B cell (primary cell): ENCODE results near the gene PPP2R2C. TPM values are rescaled to one million over a fixed set of nuclear protein-coding genes. Genes with fewer than 3 reads are reported as not detected.

ENCODE experiments used
- ATAC-seq: fragments of 200-7000 bp; cut with Tn5 transposase; one replicate; pipeline ENCODE4 v1.10.0; 2021; ENCODE audit warnings: low read depth, mild to moderate bottlenecking, moderate number of reproducible peaks, moderate library complexity
- CTCF ChIA-PET: fragments of 350-600 bp; sonication (Branson Sonifier 250); formaldehyde crosslinking; loops from one replicate; lab custom pipeline; 2021; ENCODE audit warnings: antibody characterized with exemption, inconsistent platforms; lab: Charles Lee
- POLR2A ChIA-PET: fragments of 350-600 bp; sonication (Branson Sonifier 250); formaldehyde crosslinking; loops from one replicate; lab custom pipeline; 2021; ENCODE audit warnings: antibody characterized with exemption; lab: Charles Lee
- DNase-seq: peaks from one replicate; pipeline ENCODE4 v3.0.0; 2013
- H2AFZ ChIP-seq: 2 replicates; pipeline ENCODE4 v1.6.1; 2012; ENCODE audit warnings: mild to moderate bottlenecking, low read depth, low read length; ENCODE audit not compliant: insufficient read depth, poor library complexity, severe bottlenecking
- H3K27ac ChIP-seq, 2 donors: 1 replicate in 1 of 2; 2 replicates in 1 of 2; pipeline ENCODE4 v1.5.1; 2012 to 2013; ENCODE audit warnings: low read length in 2 of 2, mild to moderate bottlenecking in 2 of 2, moderate library complexity in 1 of 2
- H3K27me3 ChIP-seq, 4 experiments: fragments of 200-600 bp in 1 of 4; sonication (generic) in 1 of 4; replicated peaks in 1 of 4; 1 replicate in 2 of 4; 2 replicates in 2 of 4; pipeline versions ENCODE4 v1.6.1 to v1.7.0; 2013 to 2016; ENCODE audit warnings: low read length in 3 of 4, mild to moderate bottlenecking in 2 of 4, mixed read lengths in 1 of 4, moderate library complexity in 1 of 4; ENCODE audit not compliant: insufficient read depth in 4 of 4, control insufficient read depth in 3 of 4; ENCODE audit errors: control extremely low read depth in 1 of 4
- H3K36me3 ChIP-seq, 2 experiments: replicated peaks in 1 of 2; 1 replicate in 1 of 2; 2 replicates in 1 of 2; pipeline versions ENCODE4 v1.6.1 to v1.7.1; 2013; ENCODE audit warnings: low read length in 1 of 2; ENCODE audit not compliant: insufficient read depth in 2 of 2, control insufficient read depth in 1 of 2; ENCODE audit errors: control extremely low read depth in 1 of 2, extremely low read depth in 1 of 2
- H3K4me1 ChIP-seq, 2 donors: fragments of 200-600 bp in 1 of 2; sonication (generic) in 1 of 2; 1 replicate in 1 of 2; 2 replicates in 1 of 2; pipeline versions ENCODE4 v1.5.1 to v1.6.1; 2013 to 2017; ENCODE audit warnings: low read length in 2 of 2; ENCODE audit not compliant: control insufficient read depth in 2 of 2, insufficient read depth in 2 of 2
- H3K4me2 ChIP-seq: replicated peaks from 2 replicates; pipeline ENCODE3; 2012; ENCODE audit warnings: mild to moderate bottlenecking, low read depth, low read length; ENCODE audit not compliant: poor library complexity, severe bottlenecking
- H3K4me3 ChIP-seq, 5 experiments: fragments of 200-600 bp in 1 of 5; sonication (generic) in 1 of 5; 1 replicate in 3 of 5; 2 replicates in 2 of 5; pipeline versions ENCODE4 v1.5.1 to v1.7.0; 2011 to 2016; ENCODE audit warnings: low read length in 4 of 5, mild to moderate bottlenecking in 4 of 5, low read depth in 2 of 5, control low read depth in 1 of 5, moderate library complexity in 1 of 5; ENCODE audit not compliant: insufficient read depth in 1 of 5; ENCODE audit errors: control extremely low read depth in 1 of 5, extremely low read depth in 1 of 5
- H3K79me2 ChIP-seq: fragments of 200-600 bp; sonication (generic); one replicate; pipeline ENCODE4 v1.6.0; 2016; ENCODE audit warnings: low read length; ENCODE audit not compliant: control insufficient read depth, insufficient read depth
- H3K9ac ChIP-seq: fragments of 200-600 bp; sonication (generic); 2 replicates; pipeline ENCODE4 v1.6.1; 2017; ENCODE audit warnings: mild to moderate bottlenecking, low read length, moderate library complexity
- H3K9me3 ChIP-seq, 3 donors: one replicate each; pipeline versions ENCODE4 v1.6.1 to v1.7.1; 2013; ENCODE audit warnings: low read length in 2 of 3; ENCODE audit not compliant: control insufficient read depth in 2 of 3, insufficient read depth in 1 of 3; ENCODE audit errors: control extremely low read depth in 1 of 3
- H4K20me1 ChIP-seq: 2 replicates; pipeline ENCODE4 v1.6.0; 2012; ENCODE audit warnings: mild to moderate bottlenecking, low read length; ENCODE audit not compliant: insufficient read depth, control insufficient read depth, poor library complexity, severe bottlenecking
- H3K27ac Mint-ChIP-seq: one replicate; pipeline ENCODE4 v1.8.0; 2021; ENCODE audit warnings: mixed read lengths
- H3K27me3 Mint-ChIP-seq: one replicate; pipeline ENCODE4 v1.8.0; 2021; ENCODE audit warnings: mixed read lengths
- H3K4me1 Mint-ChIP-seq: one replicate; pipeline ENCODE4 v1.8.0; 2021; ENCODE audit warnings: mixed read lengths
- H3K4me3 Mint-ChIP-seq: one replicate; pipeline ENCODE4 v1.8.0; 2021; ENCODE audit warnings: mixed read lengths
- H3K9me3 Mint-ChIP-seq: one replicate; pipeline ENCODE4 v1.8.0; 2022; ENCODE audit warnings: mixed read lengths; ENCODE audit not compliant: insufficient read depth
- EZH2 ChIP-seq: IDR thresholded peaks from 2 replicates; pipeline ENCODE4 v1.6.1; 2012; ENCODE audit warnings: borderline replicate concordance, low read depth, mild to moderate bottlenecking, moderate library complexity, low read length; ENCODE audit not compliant: insufficient read depth, poor library complexity, severe bottlenecking
- WGBS: methylation state at CpG from one replicate; pipeline ENCODE4 v1.1.5; 2013; ENCODE audit warnings: missing lambda C conversion rate; ENCODE audit not compliant: insufficient coverage; 5-methylcytosine and 5-hydroxymethylcytosine counted together
- intact Hi-C: fragments of 100-400 bp; cut with micrococcal nuclease; formaldehyde crosslinking; loops from one replicate; pipeline ENCODE4 v1.10.0; 2022
- polyA plus RNA-seq: library from polyadenylated mRNA; depleted of rRNA; stranded (reverse); fragments of >200 nt; gene quantifications from 2 replicates; pipeline ENCODE4 v1.2.3, GENCODE V29; 2012
- total RNA-seq, 2 donors: library from RNA; stranded (reverse); fragments of 120-200 nt in 1 of 2; gene quantifications; 1 replicate in 1 of 2; 2 replicates in 1 of 2; pipeline versions ENCODE4 v1.2.3 to v1.2.4, GENCODE V29; 2013 to 2022
- TF ChIP-seq, protein P1 (sequence below): fragments of 200-600 bp; IDR thresholded peaks from one replicate; pipeline ENCODE4 v1.8.0; 2022; ENCODE audit warnings: antibody characterized with exemption, mild to moderate bottlenecking

PPP2R2C gene
- total and polyA plus RNA-seq, 2 donors (not counting 1 experiment from before 2014, with no cell fraction given) = not detected

DNA sequence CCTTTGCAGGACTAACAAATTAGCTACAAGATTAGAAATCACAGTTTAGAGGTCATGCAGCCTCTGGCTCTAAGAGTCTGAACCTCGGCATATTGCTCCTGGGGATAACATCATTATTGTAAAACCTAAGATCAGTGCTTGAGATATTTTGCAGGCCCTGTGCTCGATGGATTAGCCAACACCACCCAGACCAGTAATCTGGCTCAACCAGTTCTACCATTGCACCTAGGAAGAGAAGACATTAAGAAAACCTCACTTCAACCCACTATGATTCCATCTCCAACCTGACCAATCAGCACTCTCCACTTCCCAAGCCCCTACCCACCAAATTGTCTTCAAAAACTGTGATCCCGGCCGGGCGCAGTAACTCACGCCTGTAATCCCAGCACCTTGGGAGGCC lies 159.2 kb downstream of the PPP2R2C start:
- CTCF ChIA-PET = no interaction called here
- H3K4me3 Mint-ChIP-seq = no peak overlapping the region
- POLR2A ChIA-PET = no interaction called here
- Histone ChIP-seq H3K4me1 (peaks cover 0 to 5% of the 10 kb centered on the region in 2 donors), H3K36me3 (no peaks in the 10 kb centered on the region), H3K27me3 (peaks cover 0 to 9% (median 0%) of the 10 kb centered on the region in 4 experiments), H2AFZ (no peak overlapping the region), H3K4me3 (no peak overlapping the region), H3K9me3 (peaks cover 0 to 2% (median 0%) of the 10 kb centered on the region in 3 donors), H4K20me1 (no peaks in the 10 kb centered on the region), H3K27ac (no peak overlapping the region), H3K4me2 (no peak overlapping the region), H3K9ac (no peak overlapping the region), H3K79me2 (no peaks in the 10 kb centered on the region)
- WGBS = 100% methylated on average over 1 of the region's 6 CpGs
- H3K9me3 Mint-ChIP-seq = no peaks in the 10 kb centered on the region
- TF ChIP-seq EZH2 = no peak
- TF ChIP-seq, protein P1, sequence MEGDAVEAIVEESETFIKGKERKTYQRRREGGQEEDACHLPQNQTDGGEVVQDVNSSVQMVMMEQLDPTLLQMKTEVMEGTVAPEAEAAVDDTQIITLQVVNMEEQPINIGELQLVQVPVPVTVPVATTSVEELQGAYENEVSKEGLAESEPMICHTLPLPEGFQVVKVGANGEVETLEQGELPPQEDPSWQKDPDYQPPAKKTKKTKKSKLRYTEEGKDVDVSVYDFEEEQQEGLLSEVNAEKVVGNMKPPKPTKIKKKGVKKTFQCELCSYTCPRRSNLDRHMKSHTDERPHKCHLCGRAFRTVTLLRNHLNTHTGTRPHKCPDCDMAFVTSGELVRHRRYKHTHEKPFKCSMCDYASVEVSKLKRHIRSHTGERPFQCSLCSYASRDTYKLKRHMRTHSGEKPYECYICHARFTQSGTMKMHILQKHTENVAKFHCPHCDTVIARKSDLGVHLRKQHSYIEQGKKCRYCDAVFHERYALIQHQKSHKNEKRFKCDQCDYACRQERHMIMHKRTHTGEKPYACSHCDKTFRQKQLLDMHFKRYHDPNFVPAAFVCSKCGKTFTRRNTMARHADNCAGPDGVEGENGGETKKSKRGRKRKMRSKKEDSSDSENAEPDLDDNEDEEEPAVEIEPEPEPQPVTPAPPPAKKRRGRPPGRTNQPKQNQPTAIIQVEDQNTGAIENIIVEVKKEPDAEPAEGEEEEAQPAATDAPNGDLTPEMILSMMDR = no peak
- intact Hi-C loops = no loop called here
- H3K4me1 Mint-ChIP-seq = peaks cover 9% of the 10 kb centered on the region
- H3K27me3 Mint-ChIP-seq = peaks cover 48% of the 10 kb centered on the region
- DNase-seq (no peak), ATAC-seq (no peak)
- H3K27ac Mint-ChIP-seq = no peak overlapping the region

DNA sequence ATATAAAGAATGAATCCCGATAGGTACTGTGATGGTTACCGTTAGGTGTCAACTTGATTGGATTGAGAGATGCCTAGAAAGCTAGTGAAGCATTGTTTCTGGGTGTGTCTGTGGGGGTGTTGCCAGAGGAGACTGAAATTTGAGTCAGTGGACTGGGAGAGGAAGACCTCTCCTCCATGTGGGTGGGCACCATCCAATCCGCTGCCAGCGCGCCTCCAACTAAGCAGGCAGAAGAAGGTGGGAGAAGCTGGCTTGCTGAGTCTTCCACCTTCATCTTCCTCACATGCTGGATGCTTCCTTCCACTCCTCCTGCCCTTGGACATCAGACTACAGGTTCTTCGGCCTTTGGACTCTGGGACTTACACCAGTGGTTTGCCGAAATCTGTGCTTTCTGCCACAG lies 162.6 kb downstream of the PPP2R2C start:
- intact Hi-C loops = no loop called here
- Histone ChIP-seq H3K27me3 (peaks cover 0 to 22% (median 6%) of the 10 kb centered on the region in 4 experiments), H3K27ac (no peak overlapping the region), H2AFZ (no peak overlapping the region), H3K79me2 (no peaks in the 10 kb centered on the region), H3K4me2 (no peak overlapping the region), H3K4me3 (no peak overlapping the region), H3K4me1 (peaks cover 0 to 5% of the 10 kb centered on the region in 2 donors), H4K20me1 (no peaks in the 10 kb centered on the region), H3K9me3 (peaks cover 0 to 5% (median 0%) of the 10 kb centered on the region in 3 donors), H3K9ac (no peak overlapping the region), H3K36me3 (no peaks in the 10 kb centered on the region)
- Mint-ChIP-seq H3K4me1 (peaks cover 9% of the 10 kb centered on the region), H3K4me3 (peak overlapping the region; percentile 13), H3K27ac (no peak overlapping the region), H3K9me3 (no peaks in the 10 kb centered on the region), H3K27me3 (peaks cover 63% of the 10 kb centered on the region)
- no peak for TF ChIP-seq EZH2
- TF ChIP-seq, protein P1 = no peak
- ChIA-PET POLR2A (no interaction called here), CTCF (no interaction called here)
- DNase-seq = no peak
- 90% methylated on average over 6 of the region's 7 CpGs for WGBS
- no peak for ATAC-seq
